HG03575 (cell line): ENCODE data around the gene MAPK14.
A peak's percentile ranks its signal among the peaks of the same experiment; 100 is the strongest.
"Not testable (repeated sequence)": the region's sequence is repeated elsewhere in the genome, so short reads cannot be mapped to it uniquely, and the experiment has no call there.

Source experiments
- ATAC-seq: cut with Tn5 transposase; IDR thresholded peaks from one replicate; pipeline ENCODE4 v1.9.1; 2021; ENCODE audit not compliant: unreplicated experiment, insufficient number of reproducible peaks, low FRiP score; ENCODE audit errors: extremely low read depth

MAPK14 gene

GRCh38 chr6:36027501-36028087 is at the start of gene MAPK14:
TSS of gene MAPK14 (plus strand) at chr6:36027808. CDS start at chr6:36028158, 350 bp downstream.
- peak; percentile 88 for ATAC-seq

GRCh38 chr6:35980126-35980525 is 47.5 kb upstream of the MAPK14 start:
- not testable (repeated sequence) for ATAC-seq

GRCh38 chr6:35980991-35981645 is 46.5 kb upstream of the MAPK14 start:
- no peak for ATAC-seq

- no peak for ATAC-seq
Measured at GRCh38 chr6:35984701-35985100, 42.9 kb upstream of the MAPK14 start.

GRCh38 chr6:35988047-35988446 is 39.6 kb upstream of the MAPK14 start:
- ATAC-seq, result not testable (repeated sequence)

GRCh38 chr6:35993150-35993549 is 34.5 kb upstream of the MAPK14 start:
- ATAC-seq, result no peak

- no peak for ATAC-seq
Measured at GRCh38 chr6:36000451-36000850, 27.2 kb upstream of the MAPK14 start.

- no peak for ATAC-seq
Measured at GRCh38 chr6:36015666-36016065, 11.9 kb upstream of the MAPK14 start.

GRCh38 chr6:36018339-36018738 is 9.3 kb upstream of the MAPK14 start:
- ATAC-seq, result no peak

GRCh38 chr6:36019167-36019566 is 8.4 kb upstream of the MAPK14 start:
- ATAC-seq, result no peak

- ATAC-seq, result no peak
Measured at GRCh38 chr6:36020154-36020553, 7.5 kb upstream of the MAPK14 start.

GRCh38 chr6:36023996-36024795 is 3.4 kb upstream of the MAPK14 start, which contains the start of gene SLC26A8:
TSS of gene SLC26A8 (minus strand) at chr6:36024641. CDS start at chr6:36019707, 4,934 bp downstream.
- no peak for ATAC-seq

GRCh38 chr6:36025260-36025931 is 2.2 kb upstream of the MAPK14 start:
- ATAC-seq, result no peak

GRCh38 chr6:36025932-36026327 is 1.7 kb upstream of the MAPK14 start:
- no peak for ATAC-seq

GRCh38 chr6:36028088-36028876 is 674 bp downstream of the MAPK14 start:
- ATAC-seq, result no peak

- ATAC-seq, result no peak
Measured at GRCh38 chr6:36028877-36029324, 1.3 kb downstream of the MAPK14 start.

- ATAC-seq, result no peak
Measured at GRCh38 chr6:36029464-36029863, 1.9 kb downstream of the MAPK14 start.

- ATAC-seq, result no peak
Measured at GRCh38 chr6:36032261-36032660, 4.7 kb downstream of the MAPK14 start.

- ATAC-seq, result not testable (repeated sequence)
Measured at GRCh38 chr6:36033144-36033543, 5.5 kb downstream of the MAPK14 start.
